Choroid plexus epithelial cell (primary cell): ENCODE results near the gene TNFRSF13B.
"Not testable (repeated sequence)": the region's sequence is repeated elsewhere in the genome, so short reads cannot be mapped to it uniquely, and the experiment has no call there.

Experiments
- DNase-seq: peaks from one replicate; pipeline ENCODE4 v3.0.0-alpha.2; 2010; ENCODE audit warnings: low read depth
- H3K4me3 ChIP-seq: 2 replicates; pipeline ENCODE4 v1.5.1; 2011; ENCODE audit warnings: low read depth, mild to moderate bottlenecking, control low read depth, low read length, moderate library complexity
- TF ChIP-seq, protein P1 (sequence below): conservative IDR thresholded peaks from 2 replicates; pipeline ENCODE4 v1.5.1; 2011; ENCODE audit warnings: low read depth, mild to moderate bottlenecking, control low read depth, inconsistent platforms, low read length, moderate library complexity

TNFRSF13B gene

DNA sequence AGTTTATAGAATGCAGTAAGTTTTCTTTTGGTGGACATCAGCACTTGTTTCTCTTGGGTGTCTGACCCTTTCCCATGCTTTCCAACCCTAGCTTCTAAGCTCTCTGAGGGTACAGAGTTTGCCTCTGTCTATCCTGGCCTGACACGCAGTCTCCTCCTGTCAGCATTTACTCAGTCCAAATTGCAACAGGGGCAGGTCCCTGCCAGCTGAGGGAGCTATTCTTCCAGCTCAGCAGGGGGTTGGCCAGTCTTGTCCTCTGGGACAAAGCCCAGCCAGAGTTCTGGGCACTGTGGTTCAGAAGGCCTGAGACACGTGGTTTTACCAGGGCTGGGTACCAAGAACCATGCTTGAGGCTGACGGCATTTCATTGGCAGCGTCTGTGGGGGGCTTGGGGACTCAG, 38.1 kb upstream of the TNFRSF13B start:
- not testable (repeated sequence) for DNase-seq, H3K4me3 ChIP-seq
- TF ChIP-seq, protein P1, sequence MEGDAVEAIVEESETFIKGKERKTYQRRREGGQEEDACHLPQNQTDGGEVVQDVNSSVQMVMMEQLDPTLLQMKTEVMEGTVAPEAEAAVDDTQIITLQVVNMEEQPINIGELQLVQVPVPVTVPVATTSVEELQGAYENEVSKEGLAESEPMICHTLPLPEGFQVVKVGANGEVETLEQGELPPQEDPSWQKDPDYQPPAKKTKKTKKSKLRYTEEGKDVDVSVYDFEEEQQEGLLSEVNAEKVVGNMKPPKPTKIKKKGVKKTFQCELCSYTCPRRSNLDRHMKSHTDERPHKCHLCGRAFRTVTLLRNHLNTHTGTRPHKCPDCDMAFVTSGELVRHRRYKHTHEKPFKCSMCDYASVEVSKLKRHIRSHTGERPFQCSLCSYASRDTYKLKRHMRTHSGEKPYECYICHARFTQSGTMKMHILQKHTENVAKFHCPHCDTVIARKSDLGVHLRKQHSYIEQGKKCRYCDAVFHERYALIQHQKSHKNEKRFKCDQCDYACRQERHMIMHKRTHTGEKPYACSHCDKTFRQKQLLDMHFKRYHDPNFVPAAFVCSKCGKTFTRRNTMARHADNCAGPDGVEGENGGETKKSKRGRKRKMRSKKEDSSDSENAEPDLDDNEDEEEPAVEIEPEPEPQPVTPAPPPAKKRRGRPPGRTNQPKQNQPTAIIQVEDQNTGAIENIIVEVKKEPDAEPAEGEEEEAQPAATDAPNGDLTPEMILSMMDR = peak; percentile 4

DNA sequence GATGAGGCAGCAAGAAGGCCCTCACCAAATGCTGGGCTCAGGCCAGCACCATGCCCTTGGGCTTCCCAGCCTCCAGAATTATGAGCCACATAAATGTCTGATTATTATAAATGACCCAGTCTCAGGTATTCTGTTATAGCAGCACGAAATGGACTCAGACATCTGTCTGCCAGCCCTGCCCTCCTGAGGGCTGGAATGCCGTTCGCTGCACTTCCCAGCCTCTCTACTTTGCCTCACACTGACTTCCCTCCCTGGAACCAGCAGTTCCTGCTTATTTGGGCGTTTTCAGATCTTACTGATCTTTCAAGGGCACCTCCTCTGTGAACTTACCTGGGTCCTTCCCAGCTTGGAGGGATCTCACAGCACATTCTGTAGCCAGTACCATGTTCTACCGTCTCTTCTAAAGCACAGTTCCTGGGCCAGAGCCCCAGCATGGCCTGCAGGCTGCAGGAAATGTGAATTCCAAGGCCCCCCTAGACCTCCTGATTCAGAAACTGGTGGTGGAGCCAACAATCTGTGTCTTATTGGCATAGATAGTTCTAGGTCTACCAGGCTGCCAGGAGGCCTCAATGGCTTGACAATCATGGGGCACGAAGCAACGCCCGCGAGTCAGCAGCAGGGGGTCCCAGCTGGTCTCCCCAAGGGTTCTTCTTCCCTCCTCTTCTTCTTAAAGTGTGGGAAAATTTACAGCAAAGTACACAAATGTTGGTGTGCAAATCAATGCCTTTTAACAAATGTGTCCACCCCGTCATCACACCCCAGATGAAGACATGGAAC, 36.9 kb upstream of the TNFRSF13B start:
- not testable (repeated sequence) for DNase-seq, H3K4me3 ChIP-seq

DNA sequence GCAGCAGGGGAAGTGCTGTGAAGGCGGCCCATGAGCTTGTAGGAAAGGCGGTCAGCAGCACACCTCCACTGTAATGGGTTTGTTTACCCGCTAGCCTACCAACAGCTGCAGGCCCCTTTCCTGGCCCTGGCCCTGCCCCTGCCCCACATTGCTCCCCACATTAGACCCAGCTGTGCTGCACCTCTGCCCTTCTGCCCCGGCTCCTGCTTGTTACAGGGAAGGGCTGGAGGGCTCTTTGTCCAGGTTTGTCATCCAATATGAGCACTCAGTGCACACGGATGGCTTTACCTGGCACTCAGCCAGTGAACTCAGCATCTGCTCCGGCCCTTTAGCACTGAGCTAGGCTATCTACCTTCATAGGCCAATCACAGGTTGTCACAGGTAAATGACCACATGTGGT, 36.0 kb upstream of the TNFRSF13B start:
- not testable (repeated sequence) for H3K4me3 ChIP-seq, DNase-seq

DNA sequence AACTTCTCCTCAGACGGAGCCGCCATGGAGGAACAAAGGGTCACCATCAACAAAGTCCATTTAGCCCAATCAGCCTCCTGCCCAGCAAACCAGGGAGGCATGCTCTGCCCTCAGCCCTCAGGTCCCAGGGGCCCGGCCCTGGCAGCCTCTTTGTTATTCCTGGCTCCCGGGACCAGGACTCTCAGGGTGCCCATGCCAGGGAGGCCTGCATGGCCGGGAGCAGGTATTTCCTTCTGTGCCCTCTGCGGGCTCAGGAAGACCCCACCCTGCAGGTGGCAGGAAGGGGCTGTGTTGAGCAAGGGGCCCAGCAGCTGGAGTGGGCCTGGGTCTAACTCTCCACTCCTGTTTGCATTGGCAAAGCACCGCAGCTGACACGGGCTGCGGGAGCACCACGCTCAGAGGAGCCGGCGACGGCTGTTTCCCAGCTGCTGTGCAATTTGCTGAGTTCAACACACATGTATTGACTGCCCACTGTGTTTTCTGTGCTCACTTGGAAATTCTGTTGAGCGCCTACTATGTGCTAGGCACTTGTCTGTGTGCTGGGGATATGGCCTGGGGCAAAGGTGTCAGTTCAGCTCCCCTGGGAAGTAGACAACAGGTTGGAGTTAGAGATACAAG, 33.2 kb upstream of the TNFRSF13B start:
- not testable (repeated sequence) for DNase-seq, H3K4me3 ChIP-seq

DNA sequence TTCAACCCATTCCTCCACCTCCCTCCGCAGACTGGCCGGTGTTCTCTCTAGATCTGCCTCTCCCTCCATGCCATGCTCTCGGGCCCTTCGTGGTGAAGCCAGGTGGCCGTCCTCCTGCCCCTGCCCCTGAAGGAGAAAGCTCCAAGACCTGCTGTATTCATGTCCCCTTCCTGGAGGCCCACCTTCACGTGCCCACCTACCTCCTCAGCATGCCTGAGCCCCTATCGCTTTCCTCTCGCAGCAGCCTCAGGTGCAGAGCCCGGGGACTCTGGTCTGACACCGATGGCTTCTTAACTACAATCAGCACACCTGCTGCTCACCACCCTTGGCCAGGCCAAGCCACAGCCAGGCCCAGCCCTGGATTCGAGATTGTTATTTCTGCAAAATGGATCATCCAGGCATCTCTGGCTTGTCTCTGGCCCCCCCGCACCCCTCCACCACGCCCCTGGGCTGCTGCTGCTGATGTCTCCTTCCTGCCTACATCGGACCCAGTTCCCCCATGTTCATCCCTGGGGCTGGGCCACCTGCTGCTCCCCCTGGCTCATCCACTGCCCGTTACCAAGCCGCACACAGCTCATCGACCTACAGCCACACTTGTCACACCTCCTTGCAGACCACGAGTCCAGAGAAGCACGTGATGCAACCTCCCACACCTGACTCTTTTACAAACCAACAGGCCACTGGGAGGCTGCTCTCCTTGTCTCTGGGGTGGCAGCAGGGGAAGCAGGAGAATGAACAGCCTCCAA, 32.5 kb upstream of the TNFRSF13B start:
- H3K4me3 ChIP-seq = no peak overlapping the region
- TF ChIP-seq, protein P1 = no peak
- no peak for DNase-seq

DNA sequence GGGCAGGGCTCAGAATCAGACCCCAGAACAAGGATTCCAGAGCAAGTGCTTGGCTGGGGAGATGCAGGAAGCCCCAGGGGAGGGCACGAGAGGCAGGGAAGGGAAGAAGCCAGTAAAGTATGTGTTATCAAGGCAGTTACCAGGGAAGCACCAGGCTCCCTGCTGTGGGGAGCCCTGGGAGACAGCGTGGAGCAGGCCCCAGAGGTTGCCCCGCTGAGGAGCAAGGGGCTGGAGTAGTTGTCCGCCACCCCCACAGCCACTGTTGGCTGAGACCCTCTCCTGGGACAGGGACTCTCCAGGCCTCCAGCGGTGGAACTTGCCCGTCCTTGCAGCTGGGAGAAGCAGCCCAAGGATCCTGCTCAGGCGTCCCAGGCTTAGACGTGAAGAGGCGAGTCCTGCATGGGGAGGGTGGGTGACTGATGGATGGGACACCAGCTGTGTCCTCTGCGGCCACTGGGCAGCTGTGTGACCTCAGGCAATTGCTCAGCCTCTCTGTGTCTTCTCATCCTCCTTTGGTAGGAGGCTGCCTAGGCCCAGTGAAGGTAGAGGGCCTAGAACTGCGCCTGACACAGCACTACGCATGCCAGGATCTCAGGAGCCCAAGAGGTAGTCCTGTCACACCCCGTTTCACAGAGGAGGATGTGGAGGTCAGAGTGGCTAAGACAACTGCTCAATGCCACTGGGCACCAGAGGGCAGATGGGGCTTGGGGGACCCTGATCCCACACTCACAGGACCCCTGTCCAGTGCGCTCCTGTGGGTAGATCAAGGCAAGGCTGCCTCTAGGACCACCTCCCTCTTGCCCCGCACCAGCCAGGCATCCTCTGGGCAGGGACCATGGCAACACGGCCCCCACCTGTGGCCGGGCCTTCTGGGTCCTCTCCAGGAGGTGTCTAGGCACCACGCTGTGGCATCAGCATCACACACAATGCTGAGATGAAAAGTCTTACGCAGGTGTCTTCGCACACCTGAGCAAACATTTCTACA, 31.1 kb upstream of the TNFRSF13B start:
- peak; percentile 28 for DNase-seq

DNA sequence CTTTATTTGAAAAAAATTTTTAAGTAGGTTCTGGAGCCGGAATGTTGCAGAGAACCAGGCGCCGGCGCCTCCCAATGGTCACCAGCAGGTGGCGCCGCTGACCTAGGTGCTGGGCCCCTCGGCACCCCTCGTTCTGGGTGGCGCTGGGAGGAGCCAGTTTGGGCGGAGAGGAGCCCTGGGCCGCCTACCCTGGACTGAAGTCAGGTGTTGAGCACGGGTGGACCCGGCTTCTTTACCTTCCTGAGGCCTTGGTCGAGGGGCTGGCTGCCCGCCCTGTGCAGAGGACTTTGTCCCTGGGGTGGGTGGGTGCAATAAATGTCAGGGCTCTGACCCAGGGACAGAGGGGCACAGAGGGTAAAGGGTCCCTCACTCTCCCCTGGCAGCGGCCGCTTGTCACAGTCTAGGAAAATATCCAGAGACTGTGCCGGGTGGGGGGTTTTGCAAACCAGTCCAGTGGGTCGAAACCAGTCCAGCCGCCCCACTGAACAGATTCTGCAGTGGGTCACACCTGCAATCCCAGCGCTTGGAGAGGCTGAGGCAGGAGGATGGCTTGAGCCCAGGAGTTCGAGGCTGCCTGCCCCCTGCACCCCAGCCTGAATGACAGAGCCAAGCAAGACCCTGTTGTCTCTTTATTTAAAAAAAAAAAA, 30.1 kb upstream of the TNFRSF13B start:
- H3K4me3 ChIP-seq = no peak overlapping the region
- peak; percentile 75 for DNase-seq

More for the DNA sequence above, 31.1 kb upstream of the TNFRSF13B start:
- H3K4me3 ChIP-seq = not testable (repeated sequence)

More for the DNA sequence above, 30.1 kb upstream of the TNFRSF13B start:
- TF ChIP-seq, protein P1 = peak; percentile 91
